GM10248 (cell line): ENCODE data around the gene ABCB11.
"Not testable (repeated sequence)": the region's sequence is repeated elsewhere in the genome, so short reads cannot be mapped to it uniquely, and the experiment has no call there.

Experiments used
- CTCF ChIA-PET: fragments of 300-600 bp; sonication (Branson Sonifier 250); formaldehyde crosslinking; extraction: SDS; loops from one replicate; lab custom pipeline; 2021; ENCODE audit warnings: antibody characterized with exemption; lab: Yijun Ruan, JAX
- POLR2A ChIA-PET: fragments of 350-650 bp; sonication (Branson Sonifier 250); formaldehyde crosslinking; extraction: SDS; loops from one replicate; lab custom pipeline; 2020; ENCODE audit warnings: antibody characterized with exemption; lab: Yijun Ruan, JAX
- DNase-seq: peaks from one replicate; pipeline ENCODE4 v3.0.0; 2012; ENCODE audit errors: extremely low spot score
- TF ChIP-seq, protein P1 (sequence below): IDR thresholded peaks from 2 replicates; pipeline ENCODE4 v1.5.1; 2012; ENCODE audit warnings: mild to moderate bottlenecking, low read depth; ENCODE audit errors: extremely low read depth, missing control alignments, control extremely low read depth

The ABCB11 gene

DNA sequence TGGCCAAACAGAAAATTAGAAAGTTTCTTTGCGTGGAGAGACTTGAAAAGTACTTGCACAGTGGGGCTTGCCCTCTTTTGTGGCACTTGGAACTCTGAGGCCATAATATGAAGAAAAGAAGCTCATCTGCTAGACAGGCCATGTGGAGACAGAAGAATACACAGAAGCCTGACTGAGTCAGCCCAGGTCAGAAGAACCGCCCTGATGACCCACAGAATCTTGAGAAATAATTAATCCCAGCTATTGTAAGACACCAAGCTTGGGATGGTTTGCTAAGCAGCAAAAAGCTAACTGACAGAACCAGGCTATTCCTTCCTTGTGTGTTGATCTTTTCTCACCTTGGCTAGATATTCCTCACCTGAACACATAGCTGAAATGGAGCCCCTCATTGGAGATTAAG lies 96.3 kb downstream of the ABCB11 start:
- POLR2A ChIA-PET: no interaction called here
- DNase-seq: no peak
- TF ChIP-seq, protein P1, sequence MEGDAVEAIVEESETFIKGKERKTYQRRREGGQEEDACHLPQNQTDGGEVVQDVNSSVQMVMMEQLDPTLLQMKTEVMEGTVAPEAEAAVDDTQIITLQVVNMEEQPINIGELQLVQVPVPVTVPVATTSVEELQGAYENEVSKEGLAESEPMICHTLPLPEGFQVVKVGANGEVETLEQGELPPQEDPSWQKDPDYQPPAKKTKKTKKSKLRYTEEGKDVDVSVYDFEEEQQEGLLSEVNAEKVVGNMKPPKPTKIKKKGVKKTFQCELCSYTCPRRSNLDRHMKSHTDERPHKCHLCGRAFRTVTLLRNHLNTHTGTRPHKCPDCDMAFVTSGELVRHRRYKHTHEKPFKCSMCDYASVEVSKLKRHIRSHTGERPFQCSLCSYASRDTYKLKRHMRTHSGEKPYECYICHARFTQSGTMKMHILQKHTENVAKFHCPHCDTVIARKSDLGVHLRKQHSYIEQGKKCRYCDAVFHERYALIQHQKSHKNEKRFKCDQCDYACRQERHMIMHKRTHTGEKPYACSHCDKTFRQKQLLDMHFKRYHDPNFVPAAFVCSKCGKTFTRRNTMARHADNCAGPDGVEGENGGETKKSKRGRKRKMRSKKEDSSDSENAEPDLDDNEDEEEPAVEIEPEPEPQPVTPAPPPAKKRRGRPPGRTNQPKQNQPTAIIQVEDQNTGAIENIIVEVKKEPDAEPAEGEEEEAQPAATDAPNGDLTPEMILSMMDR: no peak
- CTCF ChIA-PET: interaction anchor here (1.1 to 3.1 kb wide), 2 partner anchors 12 to 13 kb away, joined by 3 to 13 read pairs; no protein-coding TSS in a partner anchor

DNA sequence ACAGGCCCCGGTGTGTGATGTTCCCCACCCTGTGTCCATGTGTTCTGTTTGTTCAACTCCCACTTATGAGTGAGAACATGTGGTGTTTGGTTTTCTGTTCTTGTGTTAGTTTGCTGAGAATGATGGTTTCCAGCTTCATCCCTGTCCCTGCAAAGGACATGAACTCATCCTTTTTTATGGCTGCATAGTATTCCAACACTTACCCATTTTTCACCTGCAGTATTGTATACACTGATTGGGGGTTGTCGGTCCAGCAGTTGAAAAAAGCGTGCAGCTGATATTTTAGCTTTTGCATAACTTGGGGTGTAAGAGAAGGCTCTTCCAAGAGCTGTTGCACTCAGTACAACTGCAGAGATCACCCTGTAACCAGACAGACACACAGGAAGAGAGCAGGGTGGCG lies 99.0 kb downstream of the ABCB11 start:
- CTCF ChIA-PET: interaction anchor here (2.5 kb wide), 1 partner anchor 585 kb away, joined by 7 read pairs; no protein-coding TSS in a partner anchor
- DNase-seq, POLR2A ChIA-PET: not testable (repeated sequence)

DNA sequence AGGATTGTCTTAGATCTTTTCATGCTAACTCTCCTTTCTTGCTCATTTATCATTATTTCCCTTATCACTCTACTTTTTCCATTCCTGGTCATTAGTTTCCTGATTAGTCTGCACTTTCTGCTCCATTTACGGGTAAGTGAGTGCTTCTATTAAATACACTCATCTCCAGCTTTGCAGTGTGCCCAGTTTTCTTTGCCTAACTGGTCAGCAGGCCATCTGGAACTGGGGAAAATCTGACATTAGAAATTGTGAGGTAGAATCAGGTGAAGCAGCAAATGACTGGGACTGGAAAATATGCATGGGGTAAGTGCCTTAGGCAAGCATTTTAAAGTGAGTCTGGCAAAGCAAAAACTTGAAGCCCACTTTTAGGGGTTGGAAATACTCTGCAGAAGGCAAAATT lies 100.9 kb downstream of the ABCB11 start:
- TF ChIP-seq, protein P1: no peak
- no peak for DNase-seq
- ChIA-PET CTCF (interaction anchor here (1.1 to 2.5 kb wide), 4 partner anchors 9 to 583 kb away, joined by 3 to 7 read pairs (median 4); no protein-coding TSS in a partner anchor), POLR2A (no interaction called here)

DNA sequence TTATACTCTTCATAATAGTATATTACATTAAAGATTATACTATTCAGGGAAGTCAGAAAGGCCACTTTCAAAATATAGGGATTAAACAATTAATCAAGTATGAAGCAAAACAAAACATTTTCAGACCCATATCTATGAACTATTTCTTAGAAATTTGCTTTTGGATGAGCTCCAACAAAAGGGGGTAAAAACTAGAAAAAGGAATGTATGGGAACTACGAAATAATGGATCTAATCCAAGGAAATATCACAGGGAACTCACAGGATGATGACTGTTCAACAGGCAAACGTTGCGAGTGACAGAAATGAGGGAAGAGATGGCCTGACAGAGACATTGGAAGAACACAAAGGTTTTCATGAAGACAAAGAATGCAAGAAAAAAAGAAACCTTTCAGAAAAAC lies 102.1 kb downstream of the ABCB11 start:
- TF ChIP-seq, protein P1: no peak
- CTCF ChIA-PET: interaction anchor here (1.1 to 1.5 kb wide), 3 partner anchors 8 to 10 kb away, joined by 3 to 4 read pairs (median 3); no protein-coding TSS in a partner anchor
- POLR2A ChIA-PET: no interaction called here
- DNase-seq: no peak

DNA sequence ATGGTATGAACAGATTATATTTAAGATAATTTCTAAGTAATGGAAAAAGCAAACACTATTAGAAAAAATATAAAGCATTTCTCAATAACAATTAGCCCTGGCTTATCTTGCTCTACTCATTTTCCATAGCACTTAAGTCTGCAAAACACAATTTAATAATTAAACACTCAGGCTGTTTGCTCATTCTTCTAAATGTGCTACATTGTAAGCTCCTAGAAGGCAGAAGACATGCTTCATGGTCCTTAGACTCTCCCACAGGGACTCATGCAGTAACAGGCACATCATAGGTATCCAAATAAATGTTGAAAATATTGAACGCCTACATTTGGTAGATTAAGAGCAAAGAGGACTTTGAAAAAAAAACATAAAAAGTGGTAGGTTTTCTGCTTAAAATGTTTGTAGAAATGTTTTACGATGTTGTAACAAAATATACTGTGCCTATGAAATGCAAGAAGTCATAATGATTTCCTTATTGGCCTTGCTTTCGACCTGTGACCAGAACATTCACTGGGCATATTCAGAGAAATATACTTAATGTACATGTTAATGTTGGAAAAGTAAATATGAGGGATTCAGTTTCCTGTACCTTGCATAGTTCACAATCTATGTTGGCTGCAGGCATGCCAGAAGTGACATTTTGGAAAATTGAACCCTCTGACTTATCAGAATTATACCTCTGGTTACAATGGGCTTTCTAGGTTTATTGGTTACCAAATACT lies 102.9 kb downstream of the ABCB11 start:
- ChIA-PET POLR2A (no interaction called here), CTCF (interaction anchor here (1.2 kb wide), 1 partner anchor 9 kb away, joined by 3 read pairs; no protein-coding TSS in a partner anchor)
- DNase-seq: no peak

DNA sequence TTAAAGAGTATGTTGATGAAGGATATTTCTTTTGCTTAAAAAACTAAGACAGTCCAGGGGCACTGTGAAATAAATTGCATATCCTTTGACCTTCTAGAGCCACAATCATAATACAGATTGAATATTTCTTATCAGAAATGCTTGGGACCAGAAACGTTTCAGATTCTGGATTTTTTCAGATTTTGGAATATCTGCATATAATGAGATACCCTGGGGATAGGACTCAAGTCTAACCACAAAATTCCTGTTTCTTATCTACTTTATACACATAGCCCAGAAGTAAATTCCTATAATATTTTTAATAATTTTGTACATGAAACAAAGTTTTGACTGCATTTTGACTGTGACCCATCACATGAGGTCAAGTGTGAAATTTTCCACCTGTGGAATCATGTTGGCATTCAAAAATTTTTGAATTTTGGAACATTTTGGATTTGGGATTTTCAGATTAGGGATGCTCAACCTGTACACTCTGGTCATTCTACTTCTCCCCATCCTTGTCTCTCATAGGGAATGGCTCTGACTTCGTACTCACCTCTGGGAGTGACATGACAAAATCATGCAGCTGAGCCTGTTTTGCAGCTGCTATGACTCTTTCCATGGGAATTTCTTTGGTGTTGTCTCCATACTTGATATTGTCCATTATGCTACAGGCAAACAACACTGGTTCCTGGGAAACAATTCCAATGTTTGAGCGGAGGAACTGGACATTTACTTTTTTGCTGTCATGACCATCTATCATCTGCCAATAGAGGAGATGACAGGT lies 104.3 kb downstream of the ABCB11 start:
- CTCF ChIA-PET: interaction anchor here (1.4 kb wide), 1 partner anchor 9 kb away, joined by 4 read pairs; no protein-coding TSS in a partner anchor
- no peak for DNase-seq
- POLR2A ChIA-PET: no interaction called here
- TF ChIP-seq, protein P1: no peak

More for the DNA sequence above, 102.9 kb downstream of the ABCB11 start:
- TF ChIP-seq, protein P1: no peak
